ENCODE data around the gene STXBP1. TPM values are rescaled to one million over a fixed set of nuclear protein-coding genes. Genes with fewer than 3 reads are reported as not detected.

The STXBP1 gene
- total and polyA plus RNA-seq, 7 experiments from 2014 or later = 3.0 to 17.8 (median 13.5) TPM

GRCh38 chr9:127644146-127644827 lies 32.2 kb downstream of the STXBP1 start:
- CTCF ChIA-PET = interaction anchor here (0.6 kb wide), 1 partner anchor 61 kb away, joined by 5 read pairs; no protein-coding TSS in a partner anchor

DNA sequence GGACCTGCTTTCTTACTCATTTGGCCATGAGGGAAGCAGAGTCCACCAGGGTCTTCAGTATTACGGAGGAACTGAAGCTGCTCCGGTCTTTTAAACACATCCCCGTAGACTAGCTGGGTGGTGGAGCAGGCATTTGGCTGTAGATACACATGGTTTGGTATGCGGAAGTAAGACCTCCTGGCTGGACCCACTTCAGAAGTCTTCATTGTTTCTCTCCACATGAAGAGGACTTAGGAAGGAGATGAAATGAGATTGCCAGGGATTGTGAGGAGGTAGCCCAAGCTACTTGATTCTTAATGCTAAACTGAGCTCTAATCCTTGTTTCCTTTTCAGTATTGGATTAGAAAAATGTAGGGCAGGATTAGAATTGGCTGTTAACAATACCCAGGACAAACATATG lies 32.9 kb downstream of the STXBP1 start:
- POLR2A ChIA-PET = no interaction called here
- CTCF ChIA-PET = no interaction called here
- no peaks in the 10 kb centered on the region for H3K36me3 Mint-ChIP-seq

More at GRCh38 chr9:127644146-127644827, 32.2 kb downstream of the STXBP1 start:
- Mint-ChIP-seq H3K27me3 (peaks cover 0 to 8% (median 0%) of the 10 kb centered on the region in 5 donors), H3K9me3 (no peaks in the 10 kb centered on the region), H3K4me3 (no peak overlapping the region), H3K36me3 (no peaks in the 10 kb centered on the region), H3K27ac (no peak overlapping the region), H3K4me1 (no peaks in the 10 kb centered on the region)
- H3K4me1 ChIP-seq (ENCODE audit: control insufficient read depth in 2 of 2, insufficient read depth in 2 of 2, low read length in 2 of 2) = no peaks in the 10 kb centered on the region
- ATAC-seq (no peak), DNase-seq (no peak)
- no peaks in the 10 kb centered on the region for H3K36me3 ChIP-seq (ENCODE audit: control insufficient read depth in 2 of 3, insufficient read depth in 3 of 3, low read length in 3 of 3)
- intact Hi-C loops (cut with micrococcal nuclease) = no loop called here
- H3K9me3 ChIP-seq (ENCODE audit: control insufficient read depth in 2 of 3, low read length in 3 of 3) = no peaks in the 10 kb centered on the region
- H3K27ac ChIP-seq (ENCODE audit: low read depth, low read length) = no peak overlapping the region
- no peaks in the 10 kb centered on the region for H3K27me3 ChIP-seq (ENCODE audit: control insufficient read depth in 2 of 2, insufficient read depth in 2 of 2, low read length in 2 of 2)
- H3K4me3 ChIP-seq (ENCODE audit: low read length) = no peak overlapping the region
- POLR2A ChIA-PET = no interaction called here

DNA sequence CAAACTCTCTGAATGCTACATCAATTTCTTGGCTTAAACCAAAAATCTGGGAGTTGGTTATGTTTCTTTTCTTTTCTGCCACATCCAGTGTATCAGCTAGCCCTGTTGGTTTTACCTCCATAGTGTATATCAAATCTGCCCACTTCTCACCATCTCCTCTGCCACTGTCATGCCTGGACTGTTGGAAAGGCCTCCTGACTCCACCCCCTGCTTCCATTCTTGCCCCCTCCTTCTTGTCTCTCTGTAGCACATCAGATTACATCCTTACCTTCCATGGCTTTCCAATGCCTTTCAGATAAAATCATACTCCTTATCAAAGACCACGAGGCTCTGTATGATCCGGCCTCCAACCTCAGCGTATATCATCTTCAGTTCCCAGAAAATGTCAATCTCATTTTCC lies 35.4 kb downstream of the STXBP1 start:
- Histone ChIP-seq H3K36me3 (ENCODE audit: control insufficient read depth in 2 of 3, insufficient read depth in 3 of 3, low read length in 3 of 3) (no peaks in the 10 kb centered on the region), H3K27ac (ENCODE audit: low read depth, low read length) (no peak overlapping the region), H3K4me3 (ENCODE audit: low read length) (no peak overlapping the region), H3K4me1 (ENCODE audit: control insufficient read depth in 2 of 2, insufficient read depth in 2 of 2, low read length in 2 of 2) (no peaks in the 10 kb centered on the region), H3K27me3 (ENCODE audit: control insufficient read depth in 2 of 2, insufficient read depth in 2 of 2, low read length in 2 of 2) (no peaks in the 10 kb centered on the region), H3K9me3 (ENCODE audit: control insufficient read depth in 2 of 3, low read length in 3 of 3) (no peaks in the 10 kb centered on the region)
- no peak overlapping the region for H3K4me3 Mint-ChIP-seq
- DNase-seq (no peak), ATAC-seq (no peak)
- H3K4me1 Mint-ChIP-seq = no peaks in the 10 kb centered on the region
- H3K27ac Mint-ChIP-seq = no peak overlapping the region
- intact Hi-C loops (cut with micrococcal nuclease) = no loop called here
- H3K36me3 Mint-ChIP-seq = no peaks in the 10 kb centered on the region
- POLR2A ChIA-PET = no interaction called here
- CTCF ChIA-PET = no interaction called here
- H3K9me3 Mint-ChIP-seq = no peaks in the 10 kb centered on the region
- H3K27me3 Mint-ChIP-seq = peaks cover 0 to 2% (median 0%) of the 10 kb centered on the region in 5 donors

More for the DNA sequence above, 32.9 kb downstream of the STXBP1 start:
- H3K4me3 ChIP-seq (ENCODE audit: low read length) = no peak overlapping the region
- no peaks in the 10 kb centered on the region for H3K4me1 ChIP-seq (ENCODE audit: control insufficient read depth in 2 of 2, insufficient read depth in 2 of 2, low read length in 2 of 2)
- no peaks in the 10 kb centered on the region for H3K9me3 ChIP-seq (ENCODE audit: control insufficient read depth in 2 of 3, low read length in 3 of 3)
- Mint-ChIP-seq H3K9me3 (no peaks in the 10 kb centered on the region), H3K27me3 (peaks cover 0 to 8% (median 0%) of the 10 kb centered on the region in 5 donors), H3K4me3 (no peak overlapping the region), H3K4me1 (no peaks in the 10 kb centered on the region), H3K27ac (no peak overlapping the region)
- no peak for ATAC-seq
- intact Hi-C loops (cut with micrococcal nuclease) = no loop called here
- no peaks in the 10 kb centered on the region for H3K27me3 ChIP-seq (ENCODE audit: control insufficient read depth in 2 of 2, insufficient read depth in 2 of 2, low read length in 2 of 2)
- H3K36me3 ChIP-seq (ENCODE audit: control insufficient read depth in 2 of 3, insufficient read depth in 3 of 3, low read length in 3 of 3) = no peaks in the 10 kb centered on the region
- DNase-seq = no peak
- H3K27ac ChIP-seq (ENCODE audit: low read depth, low read length) = no peak overlapping the region

GRCh38 chr9:127650518-127650917 lies 38.4 kb downstream of the STXBP1 start:
- Mint-ChIP-seq H3K27ac (peak overlapping the region in 1 of 9 donors; percentile 61), H3K4me1 (no peaks in the 10 kb centered on the region), H3K4me3 (no peak overlapping the region), H3K9me3 (no peaks in the 10 kb centered on the region), H3K36me3 (peaks cover 0 to 8% (median 0%) of the 10 kb centered on the region in 5 donors), H3K27me3 (no peaks in the 10 kb centered on the region)
- ATAC-seq (no peak), DNase-seq (no peak)
- H3K27me3 ChIP-seq (ENCODE audit: control insufficient read depth in 2 of 2, insufficient read depth in 2 of 2, low read length in 2 of 2) = no peaks in the 10 kb centered on the region
- CTCF ChIA-PET = interaction anchor here (0.7 kb wide), 1 partner anchor 686 kb away, joined by 4 read pairs; no protein-coding TSS in a partner anchor
- no peaks in the 10 kb centered on the region for H3K9me3 ChIP-seq (ENCODE audit: control insufficient read depth in 2 of 3, low read length in 3 of 3)
- POLR2A ChIA-PET = no interaction called here
- H3K27ac ChIP-seq (ENCODE audit: low read depth, low read length) = no peak overlapping the region
- intact Hi-C loops (cut with micrococcal nuclease) = no loop called here
- no peak overlapping the region for H3K4me3 ChIP-seq (ENCODE audit: low read length)
- no peaks in the 10 kb centered on the region for H3K36me3 ChIP-seq (ENCODE audit: control insufficient read depth in 2 of 3, insufficient read depth in 3 of 3, low read length in 3 of 3)
- H3K4me1 ChIP-seq (ENCODE audit: control insufficient read depth in 2 of 2, insufficient read depth in 2 of 2, low read length in 2 of 2) = no peaks in the 10 kb centered on the region

GRCh38 chr9:127651697-127652610 lies 39.9 kb downstream of the STXBP1 start:
- Mint-ChIP-seq H3K4me1 (no peaks in the 10 kb centered on the region), H3K27ac (no peak overlapping the region), H3K27me3 (no peaks in the 10 kb centered on the region), H3K9me3 (no peaks in the 10 kb centered on the region), H3K4me3 (no peak overlapping the region), H3K36me3 (peaks cover 0 to 8% (median 0%) of the 10 kb centered on the region in 5 donors)
- ATAC-seq (no peak), DNase-seq (no peak)
- ChIA-PET CTCF (no interaction called here), POLR2A (no interaction called here)
- Histone ChIP-seq H3K4me3 (ENCODE audit: low read length) (no peak overlapping the region), H3K27me3 (ENCODE audit: control insufficient read depth in 2 of 2, insufficient read depth in 2 of 2, low read length in 2 of 2) (no peaks in the 10 kb centered on the region), H3K4me1 (ENCODE audit: control insufficient read depth in 2 of 2, insufficient read depth in 2 of 2, low read length in 2 of 2) (no peaks in the 10 kb centered on the region), H3K27ac (ENCODE audit: low read depth, low read length) (no peak overlapping the region), H3K36me3 (ENCODE audit: control insufficient read depth in 2 of 3, insufficient read depth in 3 of 3, low read length in 3 of 3) (no peaks in the 10 kb centered on the region), H3K9me3 (ENCODE audit: control insufficient read depth in 2 of 3, low read length in 3 of 3) (no peaks in the 10 kb centered on the region)
- intact Hi-C loops (cut with micrococcal nuclease) = no loop called here

GRCh38 chr9:127652733-127653132 lies 40.7 kb downstream of the STXBP1 start:
- no peak overlapping the region for H3K4me3 Mint-ChIP-seq
- H3K27ac ChIP-seq (ENCODE audit: low read depth, low read length) = no peak overlapping the region
- DNase-seq (no peak), ATAC-seq (no peak)
- H3K27me3 Mint-ChIP-seq = no peaks in the 10 kb centered on the region
- no peaks in the 10 kb centered on the region for H3K9me3 ChIP-seq (ENCODE audit: control insufficient read depth in 2 of 3, low read length in 3 of 3)
- no peaks in the 10 kb centered on the region for H3K27me3 ChIP-seq (ENCODE audit: control insufficient read depth in 2 of 2, insufficient read depth in 2 of 2, low read length in 2 of 2)
- no peaks in the 10 kb centered on the region for H3K4me1 Mint-ChIP-seq
- no peaks in the 10 kb centered on the region for H3K4me1 ChIP-seq (ENCODE audit: control insufficient read depth in 2 of 2, insufficient read depth in 2 of 2, low read length in 2 of 2)
- intact Hi-C loops (cut with micrococcal nuclease) = no loop called here
- no peak overlapping the region for H3K4me3 ChIP-seq (ENCODE audit: low read length)
- CTCF ChIA-PET = no interaction called here
- H3K36me3 Mint-ChIP-seq = peaks cover 0 to 8% (median 0%) of the 10 kb centered on the region in 5 donors
- H3K27ac Mint-ChIP-seq = no peak overlapping the region
- POLR2A ChIA-PET = no interaction called here
- no peaks in the 10 kb centered on the region for H3K36me3 ChIP-seq (ENCODE audit: control insufficient read depth in 2 of 3, insufficient read depth in 3 of 3, low read length in 3 of 3)
- no peaks in the 10 kb centered on the region for H3K9me3 Mint-ChIP-seq
